K562 (cell line): ENCODE data around the gene PRPF18. TPM values are rescaled to one million over a fixed set of nuclear protein-coding genes. Genes with fewer than 3 reads are reported as not detected.

ENCODE experiments used
- CCAR2 ChIP-seq: fragments of 200-400 bp; formaldehyde crosslinking; IDR thresholded peaks from 2 replicates; pipeline ENCODE4 v1.6.1; 2017; ENCODE audit warnings: mild to moderate bottlenecking, low read depth, low read length
- CEBPB ChIP-seq: fragments of 450-650 bp; IDR thresholded peaks from 2 replicates; pipeline ENCODE4 v1.6.1; 2016; ENCODE audit warnings: missing genetic modification characterization, missing compliant biosample characterization
- DACH1 ChIP-seq: fragments of 450-650 bp; IDR thresholded peaks from 2 replicates; pipeline ENCODE4 v1.6.1; 2018; ENCODE audit not compliant: partially characterized antibody
- DIDO1 ChIP-seq: fragments of 450-650 bp; IDR thresholded peaks from 2 replicates; pipeline ENCODE4 v1.6.1; 2016; ENCODE audit warnings: low read depth, missing biosample characterization, missing genetic modification characterization
- KAT7 ChIP-seq: sonication (generic); formaldehyde crosslinking; IDR thresholded peaks from 2 replicates; pipeline ENCODE4 v1.8.0; 2022; ENCODE audit warnings: missing genetic modification reagents, mild to moderate bottlenecking, borderline replicate concordance
- NBN ChIP-seq: fragments of 450-650 bp; IDR thresholded peaks from 2 replicates; pipeline ENCODE4 v1.6.1; 2016; ENCODE audit warnings: low read depth, mild to moderate bottlenecking
- PCBP2 ChIP-seq: fragments of 200-400 bp; formaldehyde crosslinking; IDR thresholded peaks from 2 replicates; pipeline ENCODE4 v1.6.1; 2018; ENCODE audit warnings: low read length, low read depth, mild to moderate bottlenecking, moderate library complexity; ENCODE audit not compliant: poor library complexity, severe bottlenecking
- PRPF4 ChIP-seq: fragments of 200-400 bp; formaldehyde crosslinking; IDR thresholded peaks from one replicate; pipeline ENCODE4 v1.6.1; 2017; ENCODE audit warnings: low read length, low read depth, mild to moderate bottlenecking; ENCODE audit not compliant: insufficient read depth, poor library complexity, severe bottlenecking
- SNIP1 ChIP-seq: fragments of 450-650 bp; IDR thresholded peaks from 2 replicates; pipeline ENCODE4 v1.7.1; 2017; ENCODE audit warnings: low read depth, mild to moderate bottlenecking
- SP1 ChIP-seq: sonication (generic); formaldehyde crosslinking; IDR thresholded peaks from 2 replicates; pipeline ENCODE4 v1.8.1; 2022; ENCODE audit warnings: mild to moderate bottlenecking, missing genetic modification reagents
- SP2 ChIP-seq: IDR thresholded peaks from 2 replicates; pipeline ENCODE4 v1.6.1; 2011; ENCODE audit warnings: mild to moderate bottlenecking, low read depth, low read length, moderate library complexity; ENCODE audit not compliant: poor library complexity, severe bottlenecking; ENCODE audit errors: extremely low read depth
- ZC3H11A ChIP-seq: IDR thresholded peaks from 2 replicates; pipeline ENCODE4 v1.6.1; 2012; ENCODE audit warnings: low read depth, low read length, improper control_type of control experiment
- ZFX ChIP-seq: sonication (generic); formaldehyde crosslinking; IDR thresholded peaks from 2 replicates; pipeline ENCODE4 v1.8.0; 2022; ENCODE audit warnings: mild to moderate bottlenecking, missing genetic modification reagents, moderate library complexity
- polyA plus RNA-seq, 8 experiments: library from polyadenylated mRNA; depleted of rRNA in 4 of 8; stranded (reverse) in 5 of 8; unstranded in 3 of 8; fragments of >200 nt; fragmentation: Nextera tagmentation in 2 of 8; fragmentation: Illumina TruSeq in 1 of 8; extraction: Ambion mirVana in 2 of 8; extraction: Trizol in 1 of 8; gene quantifications; 2 replicates each; pipeline versions ENCODE4 v1.2.1 to v1.2.3, GENCODE V29; 2011 to 2014; ENCODE audit warnings: inconsistent platforms in 1 of 8, missing spikeins in 1 of 8
- total RNA-seq, 7 experiments: library from RNA; depleted of rRNA in 6 of 7; stranded (reverse); fragments of >200 nt in 6 of 7; fragmentation: Illumina TruSeq in 2 of 7; extraction: Trizol in 2 of 7; gene quantifications; 2 replicates each; pipeline versions ENCODE4 v1.2.1 to v1.2.3, GENCODE V29; 2011 to 2021; ENCODE audit warnings: low replicate concordance in 1 of 7
- TF ChIP-seq, protein P1 (sequence below): sonication (generic); formaldehyde crosslinking; IDR thresholded peaks from 2 replicates; pipeline ENCODE4 v1.8.1; 2023; ENCODE audit warnings: mild to moderate bottlenecking, missing genetic modification reagents
- TF ChIP-seq, protein P2 (sequence below): fragments of 450-650 bp; formaldehyde crosslinking; IDR thresholded peaks from 2 replicates; pipeline ENCODE4 v1.4.0; 2022; ENCODE audit warnings: missing genetic modification characterization
- TF ChIP-seq, protein P3 (sequence below): sonication (generic); formaldehyde crosslinking; IDR thresholded peaks from 2 replicates; pipeline ENCODE4 v1.9.0; 2022; ENCODE audit warnings: mild to moderate bottlenecking, missing genetic modification reagents
- TF ChIP-seq, protein P4 (sequence below): fragments of 250-450 bp; sonication (Bioruptor Pico); IDR thresholded peaks from 2 replicates; pipeline ENCODE4 v1.4.0; 2020; ENCODE audit warnings: mild to moderate bottlenecking, moderate library complexity
- TF ChIP-seq, protein P5 (sequence below): sonication (generic); formaldehyde crosslinking; IDR thresholded peaks from 2 replicates; pipeline ENCODE4 v1.8.0; 2022; ENCODE audit warnings: mild to moderate bottlenecking, missing genetic modification reagents
- TF ChIP-seq, protein P6 (sequence below), 3 experiments: fragments of 200-800 bp in 1 of 3; sonication (Bioruptor generic) in 1 of 3; sonication (generic) in 1 of 3; formaldehyde crosslinking in 1 of 3; IDR thresholded peaks; 2 replicates each; pipeline versions ENCODE4 v1.6.1 to v1.8.0; 2016 to 2022; ENCODE audit warnings: mild to moderate bottlenecking in 2 of 3, missing compliant biosample characterization in 2 of 3, missing genetic modification characterization in 2 of 3, missing genetic modification reagents in 1 of 3

The PRPF18 gene
- total and polyA plus RNA-seq, 9 of the 15 experiments (the other 6 are each of a cell fraction or from before 2014, with no cell fraction given), result 14.0 to 30.6 (median 23.1) TPM

DNA sequence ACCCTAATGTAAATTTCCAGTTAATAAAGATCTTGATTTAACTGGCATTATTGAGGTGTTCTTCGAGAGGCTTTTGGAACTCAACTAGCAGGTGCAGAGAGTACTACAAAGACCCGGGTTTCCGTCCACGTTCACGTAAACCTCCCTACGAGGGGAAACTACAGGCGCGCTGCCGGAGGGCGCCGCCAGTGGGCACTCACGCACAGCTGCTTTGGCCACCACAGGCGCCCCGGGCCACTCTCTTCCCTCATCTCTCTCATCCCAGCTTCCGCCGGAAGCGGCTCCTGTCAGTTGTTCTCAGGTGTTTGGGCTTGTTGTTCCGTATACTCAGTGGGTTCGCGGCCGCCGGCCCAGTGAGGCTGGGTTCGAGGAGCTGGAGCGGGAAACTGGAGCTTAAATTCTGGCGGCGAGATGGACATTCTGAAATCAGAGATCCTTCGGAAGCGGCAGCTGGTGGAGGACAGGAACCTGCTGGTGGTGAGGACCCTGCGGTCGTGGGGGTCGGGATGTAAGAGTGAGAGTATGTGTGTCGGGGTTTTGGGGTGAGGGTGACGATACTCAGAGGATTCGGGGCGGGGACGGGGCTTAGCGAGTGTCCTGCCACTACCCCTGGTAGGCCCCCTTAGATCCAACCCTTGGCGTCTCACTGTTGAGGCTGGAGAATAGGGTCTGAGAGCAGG is at the start of gene PRPF18 (continued):
- TF ChIP-seq, protein P1, sequence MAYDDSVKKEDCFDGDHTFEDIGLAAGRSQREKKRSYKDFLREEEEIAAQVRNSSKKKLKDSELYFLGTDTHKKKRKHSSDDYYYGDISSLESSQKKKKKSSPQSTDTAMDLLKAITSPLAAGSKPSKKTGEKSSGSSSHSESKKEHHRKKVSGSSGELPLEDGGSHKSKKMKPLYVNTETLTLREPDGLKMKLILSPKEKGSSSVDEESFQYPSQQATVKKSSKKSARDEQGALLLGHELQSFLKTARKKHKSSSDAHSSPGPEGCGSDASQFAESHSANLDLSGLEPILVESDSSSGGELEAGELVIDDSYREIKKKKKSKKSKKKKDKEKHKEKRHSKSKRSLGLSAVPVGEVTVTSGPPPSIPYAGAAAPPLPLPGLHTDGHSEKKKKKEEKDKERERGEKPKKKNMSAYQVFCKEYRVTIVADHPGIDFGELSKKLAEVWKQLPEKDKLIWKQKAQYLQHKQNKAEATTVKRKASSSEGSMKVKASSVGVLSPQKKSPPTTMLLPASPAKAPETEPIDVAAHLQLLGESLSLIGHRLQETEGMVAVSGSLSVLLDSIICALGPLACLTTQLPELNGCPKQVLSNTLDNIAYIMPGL, result 0 out of 2 replicates have a peak, but pooled peaks have one; percentile 26
- peak; percentile 49 for TF ChIP-seq DACH1
- TF ChIP-seq SP1 (CRISPR knock-in tag), result peak; percentile 59; the same call in 1 of the 2 replicates
- peak; percentile 94 for TF ChIP-seq SNIP1
- TF ChIP-seq ZFX (CRISPR knock-in tag), result peak; percentile 35; the same call in 1 of the 2 replicates
- peak; percentile 98 for TF ChIP-seq SP2
- TF ChIP-seq, protein P2, sequence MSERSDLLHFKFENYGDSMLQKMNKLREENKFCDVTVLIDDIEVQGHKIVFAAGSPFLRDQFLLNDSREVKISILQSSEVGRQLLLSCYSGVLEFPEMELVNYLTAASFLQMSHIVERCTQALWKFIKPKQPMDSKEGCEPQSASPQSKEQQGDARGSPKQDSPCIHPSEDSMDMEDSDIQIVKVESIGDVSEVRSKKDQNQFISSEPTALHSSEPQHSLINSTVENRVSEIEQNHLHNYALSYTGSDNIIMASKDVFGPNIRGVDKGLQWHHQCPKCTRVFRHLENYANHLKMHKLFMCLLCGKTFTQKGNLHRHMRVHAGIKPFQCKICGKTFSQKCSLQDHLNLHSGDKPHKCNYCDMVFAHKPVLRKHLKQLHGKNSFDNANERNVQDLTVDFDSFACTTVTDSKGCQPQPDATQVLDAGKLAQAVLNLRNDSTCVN (CRISPR knock-in tag), result no peak
- TF ChIP-seq PCBP2, result no peak
- no peak for TF ChIP-seq PRPF4
- TF ChIP-seq, protein P3, sequence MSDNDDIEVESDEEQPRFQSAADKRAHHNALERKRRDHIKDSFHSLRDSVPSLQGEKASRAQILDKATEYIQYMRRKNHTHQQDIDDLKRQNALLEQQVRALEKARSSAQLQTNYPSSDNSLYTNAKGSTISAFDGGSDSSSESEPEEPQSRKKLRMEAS (CRISPR knock-in tag), result no peak
- TF ChIP-seq, protein P4, sequence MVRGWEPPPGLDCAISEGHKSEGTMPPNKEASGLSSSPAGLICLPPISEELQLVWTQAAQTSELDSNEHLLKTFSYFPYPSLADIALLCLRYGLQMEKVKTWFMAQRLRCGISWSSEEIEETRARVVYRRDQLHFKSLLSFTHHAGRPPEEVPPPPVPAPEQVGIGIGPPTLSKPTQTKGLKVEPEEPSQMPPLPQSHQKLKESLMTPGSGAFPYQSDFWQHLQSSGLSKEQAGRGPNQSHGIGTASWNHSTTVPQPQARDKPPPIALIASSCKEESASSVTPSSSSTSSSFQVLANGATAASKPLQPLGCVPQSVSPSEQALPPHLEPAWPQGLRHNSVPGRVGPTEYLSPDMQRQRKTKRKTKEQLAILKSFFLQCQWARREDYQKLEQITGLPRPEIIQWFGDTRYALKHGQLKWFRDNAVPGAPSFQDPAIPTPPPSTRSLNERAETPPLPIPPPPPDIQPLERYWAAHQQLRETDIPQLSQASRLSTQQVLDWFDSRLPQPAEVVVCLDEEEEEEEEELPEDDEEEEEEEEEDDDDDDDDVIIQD (CRISPR knock-in tag), result peak; percentile 73; the same call in 1 of the 2 replicates
- TF ChIP-seq ZC3H11A, result peak; percentile 66; the same call in 1 of the 2 replicates
- 0 out of 2 replicates have a peak, but pooled peaks have one; percentile 49 for TF ChIP-seq NBN
- TF ChIP-seq, protein P5, sequence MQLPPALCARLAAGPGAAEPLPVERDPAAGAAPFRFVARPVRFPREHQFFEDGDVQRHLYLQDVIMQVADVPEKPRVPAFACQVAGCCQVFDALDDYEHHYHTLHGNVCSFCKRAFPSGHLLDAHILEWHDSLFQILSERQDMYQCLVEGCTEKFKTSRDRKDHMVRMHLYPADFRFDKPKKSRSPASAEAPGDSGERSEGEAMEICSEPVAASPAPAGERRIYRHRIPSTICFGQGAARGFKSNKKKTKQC, result peak; percentile 86
- TF ChIP-seq CEBPB (tag), result no peak
- TF ChIP-seq DIDO1 (tag), result peak; percentile 89
- TF ChIP-seq KAT7 (CRISPR knock-in tag), result peak; percentile 67; the same call in 1 of the 2 replicates
- TF ChIP-seq CCAR2, result no peak
- TF ChIP-seq, protein P6, sequence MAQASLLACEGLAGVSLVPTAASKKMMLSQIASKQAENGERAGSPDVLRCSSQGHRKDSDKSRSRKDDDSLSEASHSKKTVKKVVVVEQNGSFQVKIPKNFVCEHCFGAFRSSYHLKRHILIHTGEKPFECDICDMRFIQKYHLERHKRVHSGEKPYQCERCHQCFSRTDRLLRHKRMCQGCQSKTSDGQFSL (CRISPR knock-in tag; IDR thresholded peaks at IDR 0.05), result no peak
- TF ChIP-seq, protein P6 (tag; IDR thresholded peaks at IDR 0.05), result no peak
